ENCODE data around the gene APOB. TPM values are rescaled to one million over a fixed set of nuclear protein-coding genes. Genes with fewer than 3 reads are reported as not detected.

Gene APOB
- total RNA-seq, 2 donors from 2014 or later: 0.09 to 0.91 TPM

GRCh38 chr2:21035282-21035973 lies 8.4 kb downstream of the APOB start:
- H3K4me3 ChIP-seq: no peak overlapping the region
- H3K4me1 ChIP-seq (replicated peaks): no peaks in the 10 kb centered on the region
- no peak overlapping the region for H3K27ac ChIP-seq
- H3K27me3 ChIP-seq (replicated peaks; ENCODE audit: insufficient read depth): no peaks in the 10 kb centered on the region
- no peaks in the 10 kb centered on the region for H3K36me3 ChIP-seq
- intact Hi-C loops (cut with DNase I): loop anchor here (5.0 kb wide), 1 partner anchor 43 kb away; no protein-coding TSS in a partner anchor
- no peak for DNase-seq (ENCODE audit: low spot score)
- 85% methylated on average over 6 of the region's 6 CpGs for WGBS
- TF ChIP-seq POLR2AphosphoS5 (IDR thresholded peaks at IDR 0.05) (no peak), CTCF (IDR thresholded peaks at IDR 0.05) (no peak), POLR2A (IDR thresholded peaks at IDR 0.05) (no peak)
- H3K9me3 ChIP-seq: no peaks in the 10 kb centered on the region

- DNase-seq (ENCODE audit: low spot score): no peak
- 96% methylated on average over 3 of the region's 3 CpGs for WGBS
- Histone ChIP-seq H3K36me3 (no peaks in the 10 kb centered on the region), H3K27ac (no peak overlapping the region), H3K4me1 (replicated peaks) (no peaks in the 10 kb centered on the region), H3K9me3 (no peaks in the 10 kb centered on the region), H3K27me3 (replicated peaks; ENCODE audit: insufficient read depth) (no peaks in the 10 kb centered on the region), H3K4me3 (no peak overlapping the region)
- intact Hi-C loops (cut with DNase I): loop anchor here (5.0 kb wide), 1 partner anchor 43 kb away; no protein-coding TSS in a partner anchor
- TF ChIP-seq POLR2A (IDR thresholded peaks at IDR 0.05): no peak
- TF ChIP-seq CTCF (IDR thresholded peaks at IDR 0.05): no peak
- TF ChIP-seq POLR2AphosphoS5 (IDR thresholded peaks at IDR 0.05): no peak
These were observed 8.9 kb downstream of the APOB start for GRCh38 chr2:21034972-21035279.

GRCh38 chr2:21034156-21034971 lies 9.5 kb downstream of the APOB start:
- intact Hi-C loops (cut with DNase I): no loop called here
- no peaks in the 10 kb centered on the region for H3K36me3 ChIP-seq
- H3K27me3 ChIP-seq (replicated peaks; ENCODE audit: insufficient read depth): no peaks in the 10 kb centered on the region
- H3K4me3 ChIP-seq: no peak overlapping the region
- no peaks in the 10 kb centered on the region for H3K4me1 ChIP-seq (replicated peaks)
- H3K27ac ChIP-seq: no peak overlapping the region
- 94% methylated on average over 4 of the region's 4 CpGs for WGBS
- no peak for DNase-seq (ENCODE audit: low spot score)
- TF ChIP-seq POLR2A (IDR thresholded peaks at IDR 0.05): no peak
- TF ChIP-seq CTCF (IDR thresholded peaks at IDR 0.05): no peak
- TF ChIP-seq POLR2AphosphoS5 (IDR thresholded peaks at IDR 0.05): no peak
- no peaks in the 10 kb centered on the region for H3K9me3 ChIP-seq

GRCh38 chr2:21033237-21034155 lies 10.4 kb downstream of the APOB start:
- no peaks in the 10 kb centered on the region for H3K9me3 ChIP-seq
- H3K36me3 ChIP-seq: no peaks in the 10 kb centered on the region
- no peak for DNase-seq (ENCODE audit: low spot score)
- no peak overlapping the region for H3K27ac ChIP-seq
- intact Hi-C loops (cut with DNase I): no loop called here
- WGBS: 94% methylated on average over 2 of the region's 2 CpGs
- no peaks in the 10 kb centered on the region for H3K27me3 ChIP-seq (replicated peaks; ENCODE audit: insufficient read depth)
- TF ChIP-seq POLR2A (IDR thresholded peaks at IDR 0.05) (no peak), POLR2AphosphoS5 (IDR thresholded peaks at IDR 0.05) (no peak), CTCF (IDR thresholded peaks at IDR 0.05) (no peak)
- H3K4me3 ChIP-seq: no peak overlapping the region
- H3K4me1 ChIP-seq (replicated peaks): no peaks in the 10 kb centered on the region

All from prostate gland (tissue), 2 donors.